HG03354 (cell line): ENCODE data around the gene LAD1.

ENCODE experiments used
- ATAC-seq: cut with Tn5 transposase; IDR thresholded peaks from one replicate; pipeline ENCODE4 v1.9.1; 2021; ENCODE audit warnings: mild to moderate bottlenecking; ENCODE audit not compliant: unreplicated experiment, poor library complexity, severe bottlenecking

The LAD1 gene

DNA sequence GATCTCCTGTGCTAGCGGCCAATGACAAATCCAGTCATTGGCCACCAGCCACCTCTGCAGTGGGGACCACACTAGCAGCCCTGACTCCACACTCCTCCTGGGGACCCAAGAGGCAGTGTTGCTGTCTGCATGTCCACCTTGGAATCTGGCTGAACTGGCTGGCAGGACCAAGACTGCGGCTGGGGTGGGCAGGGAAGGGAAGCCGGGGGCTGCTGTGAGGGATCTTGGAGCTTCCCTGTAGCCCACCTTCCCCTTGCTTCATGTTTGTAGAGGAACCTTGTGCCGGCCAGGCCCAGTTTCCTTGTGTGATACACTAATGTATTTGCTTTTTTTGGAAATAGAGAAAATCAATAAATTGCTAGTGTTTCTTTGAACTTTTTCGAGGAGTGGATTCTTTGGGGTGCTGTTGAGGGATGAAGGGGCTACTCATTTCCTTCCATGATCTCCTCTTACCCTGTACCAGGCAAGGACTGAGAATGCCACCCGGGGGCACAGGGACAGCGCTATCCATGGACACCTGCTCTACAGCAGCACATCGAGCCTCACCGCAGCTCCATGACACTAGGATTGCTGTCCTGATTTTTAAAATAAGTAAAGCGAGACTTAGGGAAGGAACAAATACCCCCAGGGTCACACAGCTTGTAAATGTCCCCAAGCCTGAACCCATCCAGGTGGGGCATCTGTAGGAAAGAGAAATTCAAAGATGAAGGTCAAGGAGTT is 66.3 kb downstream of the LAD1 start:
- ATAC-seq, result no peak

DNA sequence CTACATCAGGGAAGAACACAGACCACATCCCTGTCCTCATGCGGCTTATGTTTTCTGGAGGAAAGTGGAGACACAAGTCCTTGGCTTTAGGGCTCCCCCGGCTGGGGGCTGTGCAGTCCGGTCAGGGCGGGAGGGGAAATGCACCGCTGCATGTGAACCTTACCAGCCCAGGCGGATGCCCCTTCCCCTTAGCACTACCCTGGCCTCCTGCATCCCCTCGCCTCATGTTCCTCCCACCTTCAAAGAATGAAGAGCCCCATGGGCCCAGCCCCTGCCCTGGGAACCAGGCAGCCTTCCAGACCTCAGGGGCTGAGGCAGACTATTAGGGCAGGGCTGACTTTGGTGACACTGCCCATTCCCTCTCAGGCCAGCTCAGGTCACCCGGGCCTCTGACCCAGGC is 67.1 kb downstream of the LAD1 start:
- ATAC-seq, result no peak

DNA sequence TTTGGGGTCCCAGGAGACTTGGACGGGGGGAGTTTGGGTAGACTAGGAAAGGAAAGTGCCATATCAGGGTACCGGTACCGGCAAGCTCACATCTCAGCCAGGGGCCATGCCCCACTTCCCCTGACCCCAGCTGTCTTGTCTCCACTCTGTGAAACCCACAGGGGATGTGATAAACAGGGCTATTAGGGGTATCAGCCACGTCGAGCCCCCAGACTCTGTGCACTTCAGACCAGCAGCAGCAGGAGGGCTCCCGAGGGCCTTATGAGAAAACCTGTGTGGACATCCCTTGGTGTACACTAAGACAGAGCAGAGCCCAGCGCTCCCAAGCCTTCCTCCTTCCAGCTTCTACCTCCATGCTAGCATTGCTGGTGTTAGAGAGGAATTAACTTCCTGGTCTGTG is 68.0 kb downstream of the LAD1 start:
- ATAC-seq, result no peak
